HFFc6 (cell line): ENCODE data around the gene PCDH1. TPM values are rescaled to one million over a fixed set of nuclear protein-coding genes. Genes with fewer than 3 reads are reported as not detected.

Experiments
- DNase-seq: peaks from one replicate; pipeline ENCODE4 v3.0.0-alpha.2; 2018
- H3K27ac Mint-ChIP-seq: 2 replicates; pipeline ENCODE4 v1.8.0; 2020; ENCODE audit warnings: mild to moderate bottlenecking, mixed read lengths
- H3K27me3 Mint-ChIP-seq: 2 replicates; pipeline ENCODE4 v1.8.0; 2021; ENCODE audit warnings: mild to moderate bottlenecking, moderate library complexity, mixed read lengths; ENCODE audit not compliant: insufficient read depth
- H3K36me3 Mint-ChIP-seq: 2 replicates; pipeline ENCODE4 v1.8.0; 2021; ENCODE audit warnings: low read depth, mixed read lengths
- H3K4me1 Mint-ChIP-seq: 2 replicates; pipeline ENCODE4 v1.8.0; 2020; ENCODE audit warnings: low read depth, mixed read lengths
- H3K4me3 Mint-ChIP-seq: 2 replicates; pipeline ENCODE4 v1.8.0; 2020; ENCODE audit warnings: mild to moderate bottlenecking, moderate library complexity, mixed read lengths
- H3K9me3 Mint-ChIP-seq: 2 replicates; pipeline ENCODE4 v1.8.0; 2020; ENCODE audit warnings: mild to moderate bottlenecking, mixed read lengths
- CTCF ChIP-seq: fragments of 200-600 bp; sonication (generic); IDR thresholded peaks from 2 replicates; pipeline ENCODE4 v1.5.0; 2021; ENCODE audit warnings: antibody characterized with exemption, mild to moderate bottlenecking
- total RNA-seq, 6 experiments: library from RNA; stranded (reverse); fragmentation: NEBNext Ultra II Directional; extraction: Animal tissue kit (Norgen Biotek cat#: 25700); gene quantifications; 2 replicates in 1 of 6; 3 replicates in 5 of 6; pipeline ENCODE4 v1.2.3, GENCODE V29; 2021

The PCDH1 gene
- total RNA-seq, 6 experiments from 2014 or later, result 0.07 to 0.18 (median 0.07) TPM; not detected in 1

GRCh38 chr5:141870871-141871270 lies 7.3 kb downstream of the PCDH1 start:
- Mint-ChIP-seq H3K27ac (no peak overlapping the region), H3K4me3 (no peak overlapping the region), H3K4me1 (no peaks in the 10 kb centered on the region), H3K9me3 (no peaks in the 10 kb centered on the region), H3K27me3 (peaks cover 61% of the 10 kb centered on the region), H3K36me3 (no peaks in the 10 kb centered on the region)
- DNase-seq, result no peak
- no peak for TF ChIP-seq CTCF

DNA sequence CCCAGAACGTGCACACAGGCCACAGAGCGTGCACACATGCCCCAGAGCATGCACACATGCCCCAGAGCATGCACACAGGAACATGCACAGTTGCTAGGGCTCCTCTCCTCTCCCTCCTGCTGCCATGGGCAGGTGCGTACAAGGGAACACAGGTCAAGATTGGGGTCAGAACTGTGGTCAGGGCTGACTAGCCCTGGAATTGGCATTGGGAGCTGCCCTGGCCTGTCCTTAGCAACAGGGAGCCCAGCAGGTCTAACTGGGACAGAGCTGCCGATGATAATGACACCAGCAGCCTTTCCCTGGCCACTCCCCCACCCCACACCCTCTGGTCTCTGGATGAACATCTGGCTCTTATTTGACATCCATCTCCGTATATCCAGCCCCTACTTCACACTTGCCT lies 8.0 kb downstream of the PCDH1 start:
- Mint-ChIP-seq H3K27me3 (peaks cover 60% of the 10 kb centered on the region), H3K36me3 (no peaks in the 10 kb centered on the region), H3K4me3 (no peak overlapping the region), H3K27ac (no peak overlapping the region), H3K9me3 (no peaks in the 10 kb centered on the region), H3K4me1 (no peaks in the 10 kb centered on the region)
- no peak for TF ChIP-seq CTCF
- DNase-seq, result no peak

DNA sequence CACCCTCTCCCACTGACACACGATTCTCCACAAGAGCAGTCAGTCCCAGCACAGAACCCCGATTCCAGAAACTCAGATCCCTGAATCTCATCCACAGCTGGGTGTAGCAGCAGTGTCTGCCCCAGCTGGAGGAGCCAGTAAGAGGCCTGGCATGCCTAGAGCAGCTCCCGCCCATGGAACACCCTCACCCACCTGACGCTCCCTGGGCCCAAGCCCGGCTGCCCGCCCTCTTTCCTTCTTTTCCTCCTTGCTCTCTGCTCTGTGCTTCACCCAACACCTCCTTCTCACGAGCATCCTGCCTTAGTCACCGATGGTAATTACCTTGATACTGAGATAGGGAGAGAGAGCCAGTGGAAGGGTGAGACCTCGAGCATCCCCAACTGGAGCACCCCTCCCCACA lies 8.7 kb downstream of the PCDH1 start:
- DNase-seq, result no peak
- Mint-ChIP-seq H3K4me1 (no peaks in the 10 kb centered on the region), H3K9me3 (no peaks in the 10 kb centered on the region), H3K36me3 (no peaks in the 10 kb centered on the region), H3K4me3 (no peak overlapping the region), H3K27me3 (peaks cover 60% of the 10 kb centered on the region), H3K27ac (no peak overlapping the region)
- no peak for TF ChIP-seq CTCF

DNA sequence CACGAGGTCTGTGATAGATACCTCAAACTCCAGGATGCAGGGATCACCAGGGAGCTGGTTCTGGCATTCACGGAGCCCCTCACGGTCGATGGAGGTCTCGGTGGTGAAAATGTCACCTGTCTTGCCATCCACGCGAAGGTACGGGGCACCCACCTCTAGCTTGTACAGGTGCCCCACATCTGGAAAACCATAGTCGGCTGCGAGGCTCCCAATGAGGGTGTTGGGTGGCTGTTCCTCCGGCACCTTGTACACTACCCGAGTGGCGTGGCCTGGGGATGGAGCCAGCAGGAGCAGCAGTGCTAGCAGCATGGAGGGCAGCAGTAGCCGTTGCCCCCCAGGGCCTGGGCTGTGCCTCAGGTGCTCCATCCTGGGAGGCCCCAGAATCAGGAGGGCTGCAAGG lies 9.2 kb downstream of the PCDH1 start:
- Mint-ChIP-seq H3K36me3 (no peaks in the 10 kb centered on the region), H3K27me3 (peaks cover 57% of the 10 kb centered on the region)

GRCh38 chr5:141868541-141868940 lies 9.7 kb downstream of the PCDH1 start:
- no peaks in the 10 kb centered on the region for H3K4me1 Mint-ChIP-seq
- H3K9me3 Mint-ChIP-seq, result no peaks in the 10 kb centered on the region
- no peak overlapping the region for H3K4me3 Mint-ChIP-seq
- peaks cover 54% of the 10 kb centered on the region for H3K27me3 Mint-ChIP-seq
- no peaks in the 10 kb centered on the region for H3K36me3 Mint-ChIP-seq
- no peak for DNase-seq
- H3K27ac Mint-ChIP-seq, result no peak overlapping the region
- TF ChIP-seq CTCF, result no peak

More for the DNA sequence above, 9.2 kb downstream of the PCDH1 start:
- H3K27ac Mint-ChIP-seq, result no peak overlapping the region
- no peak for DNase-seq
- H3K4me3 Mint-ChIP-seq, result no peak overlapping the region
- no peaks in the 10 kb centered on the region for H3K9me3 Mint-ChIP-seq
- no peak for TF ChIP-seq CTCF
- no peaks in the 10 kb centered on the region for H3K4me1 Mint-ChIP-seq

- H3K4me3 Mint-ChIP-seq, result no peak overlapping the region
- no peaks in the 10 kb centered on the region for H3K36me3 Mint-ChIP-seq
- no peak overlapping the region for H3K27ac Mint-ChIP-seq
- H3K27me3 Mint-ChIP-seq, result peaks cover 50% of the 10 kb centered on the region
- no peak for DNase-seq
- H3K9me3 Mint-ChIP-seq, result no peaks in the 10 kb centered on the region
- no peak for TF ChIP-seq CTCF
- H3K4me1 Mint-ChIP-seq, result no peaks in the 10 kb centered on the region
Observed at GRCh38 chr5:141867651-141868050, 10.6 kb downstream of the PCDH1 start.
